K562 (cell line): ENCODE results near the gene KCNN4. TPM values are rescaled to one million over a fixed set of nuclear protein-coding genes. Genes with fewer than 3 reads are reported as not detected.

ENCODE experiments used
- ATAC-seq: fragments of 200-7000 bp; cut with Tn5 transposase; 3 replicates; pipeline ENCODE4 v1.9.1; 2020; ENCODE audit warnings: moderate library complexity
- BruUV-seq: library from RNA; stranded (reverse); fragments of 400-500 nt; replicated peaks from 2 replicates; lab custom pipeline; 2021; lab: Mats Ljungman, UMichigan
- CTCF ChIA-PET: fragments of 300-600 bp; formaldehyde crosslinking; extraction: SDS; loops from one replicate; lab custom pipeline; 2021; ENCODE audit warnings: low intra/inter-chr PET ratio; lab: Yijun Ruan, JAX
- POLR2A ChIA-PET: fragments of 300-600, 350-650 bp; sonication (Branson Sonifier 250); formaldehyde crosslinking; extraction: SDS; loops from one replicate; lab custom pipeline; 2021; ENCODE audit warnings: antibody characterized with exemption, inconsistent platforms; lab: Yijun Ruan, JAX
- DNase-seq, 4 experiments: peaks; one replicate each; pipeline versions ENCODE4 v3.0.0 to v3.0.0-alpha.2; 2011 to 2018; ENCODE audit warnings: low spot score in 3 of 4, mixed read lengths in 3 of 4; ENCODE audit errors: extremely low read depth in 1 of 4
- FAIRE-seq: peaks from 2 replicates; lab custom pipeline; 2011; peaks lifted over from hg19 to GRCh38; lab: Jason Lieb, UNC
- H2AFZ ChIP-seq: 2 replicates; pipeline ENCODE4 v1.6.0; 2011; ENCODE audit warnings: low read depth, low read length, control low read depth, inconsistent platforms
- H3K27ac ChIP-seq: fragments of 200-600 bp; 3 replicates; pipeline ENCODE4 v1.8.0; 2011; ENCODE audit warnings: low read depth, mild to moderate bottlenecking, control low read depth, inconsistent platforms, low read length, moderate library complexity, mixed read lengths; ENCODE audit errors: extremely low read depth
- H3K27me3 ChIP-seq, 2 experiments: fragments of 300-600 bp in 1 of 2; 2 replicates in 1 of 2; 3 replicates in 1 of 2; pipeline versions ENCODE4 v1.6.0 to v1.8.0; 2011; ENCODE audit warnings: inconsistent platforms in 2 of 2, low read length in 2 of 2, mild to moderate bottlenecking in 1 of 2, mixed read lengths in 1 of 2, moderate library complexity in 1 of 2; ENCODE audit not compliant: control insufficient read depth in 2 of 2, insufficient read depth in 2 of 2
- H3K36me3 ChIP-seq: fragments of 300-600 bp; 3 replicates; pipeline ENCODE4 v1.8.0; 2011; ENCODE audit warnings: mild to moderate bottlenecking, low read length, inconsistent platforms; ENCODE audit not compliant: control insufficient read depth, insufficient read depth
- H3K4me1 ChIP-seq, 2 experiments: fragments of 200-600 bp in 1 of 2; replicated peaks in 1 of 2; 2 replicates in 1 of 2; 3 replicates in 1 of 2; pipeline versions ENCODE4 v1.5.1 to v1.8.0; 2011; ENCODE audit warnings: inconsistent platforms in 2 of 2, low read length in 2 of 2, mild to moderate bottlenecking in 1 of 2, mixed read lengths in 1 of 2, moderate library complexity in 1 of 2; ENCODE audit not compliant: control insufficient read depth in 2 of 2, insufficient read depth in 2 of 2
- H3K4me2 ChIP-seq: 2 replicates; pipeline ENCODE4 v1.6.1; 2011; ENCODE audit warnings: low read length, control low read depth, inconsistent platforms, mixed read lengths; ENCODE audit not compliant: insufficient read depth
- H3K4me3 ChIP-seq: fragments of 200-600 bp; sonication (generic), shearing (Covaris generic); 2 replicates; pipeline ENCODE4 v1.5.1; 2016; ENCODE audit warnings: control low read depth, inconsistent platforms
- H3K79me2 ChIP-seq: fragments of 200-600 bp; 3 replicates; pipeline ENCODE4 v1.8.0; 2011; ENCODE audit warnings: low read length, inconsistent platforms; ENCODE audit not compliant: control insufficient read depth, insufficient read depth
- H3K9ac ChIP-seq, 2 experiments: 2 replicates each; pipeline versions ENCODE4 v1.6.0 to v1.6.1; 2011; ENCODE audit warnings: low read depth in 2 of 2, low read length in 2 of 2, control low read depth in 1 of 2, inconsistent platforms in 1 of 2, mild to moderate bottlenecking in 1 of 2, mixed read lengths in 1 of 2; ENCODE audit not compliant: insufficient read depth in 1 of 2
- H3K9me1 ChIP-seq: one replicate; pipeline ENCODE4 v1.6.0; 2011; ENCODE audit warnings: inconsistent platforms, mild to moderate bottlenecking, low read length, moderate library complexity; ENCODE audit not compliant: control insufficient read depth, insufficient read depth
- H3K9me3 ChIP-seq: replicated peaks from 2 replicates; pipeline ENCODE4 v1.5.1; 2011; ENCODE audit warnings: low read depth, low read length, inconsistent platforms; ENCODE audit not compliant: control insufficient read depth, insufficient read depth
- H4K20me1 ChIP-seq: replicated peaks from 2 replicates; pipeline ENCODE4 v1.6.1; 2011; ENCODE audit warnings: low read length, inconsistent platforms, mixed read lengths; ENCODE audit not compliant: control insufficient read depth, insufficient read depth
- DPF2 ChIP-seq: fragments of 450-650 bp; IDR thresholded peaks from 2 replicates; pipeline ENCODE4 v1.6.1; 2016
- EGR1 ChIP-seq: fragments of 450-650 bp; conservative IDR thresholded peaks from 2 replicates; pipeline ENCODE4 v1.6.1; 2017; ENCODE audit warnings: mild to moderate bottlenecking
- EHMT2 ChIP-seq: fragments of 450-650 bp; IDR thresholded peaks from 2 replicates; pipeline ENCODE4 v1.6.1; 2018; ENCODE audit warnings: antibody characterized with exemption
- ELF4 ChIP-seq: fragments of 450-650 bp; formaldehyde crosslinking; IDR thresholded peaks from 2 replicates; pipeline ENCODE4 v1.4.0; 2022; ENCODE audit warnings: missing genetic modification characterization
- EP400 ChIP-seq: fragments of 450-650 bp; IDR thresholded peaks from 2 replicates; pipeline ENCODE4 v1.6.1; 2017; ENCODE audit warnings: antibody characterized with exemption, mild to moderate bottlenecking, moderate library complexity
- FOXK2 ChIP-seq, 2 experiments: fragments of 450-650 bp; IDR thresholded peaks in 1 of 2; conservative IDR thresholded peaks in 1 of 2; 2 replicates each; pipeline ENCODE4 v1.6.1; 2016; ENCODE audit warnings: low read depth in 2 of 2, mild to moderate bottlenecking in 1 of 2
- JUND ChIP-seq, 2 experiments: IDR thresholded peaks; 2 replicates in 1 of 2; 3 replicates in 1 of 2; pipeline ENCODE4 v1.6.1; 2011; ENCODE audit warnings: borderline replicate concordance in 2 of 2, low read depth in 2 of 2, low read length in 2 of 2, improper control_type of control experiment in 1 of 2, missing biosample characterization in 1 of 2, missing genetic modification characterization in 1 of 2, missing genetic modification reagents in 1 of 2
- MLLT1 ChIP-seq, 2 experiments: fragments of 450-650 bp; IDR thresholded peaks; 2 replicates each; pipeline ENCODE4 v1.6.1; 2016
- MYC ChIP-seq, 2 experiments: fragments of 250-450 bp in 1 of 2; sonication (Bioruptor Pico) in 1 of 2; IDR thresholded peaks; 2 replicates each; pipeline versions ENCODE4 v1.5.1 to v1.6.1; 2012 to 2021; ENCODE audit warnings: low read depth in 2 of 2, borderline replicate concordance in 1 of 2, improper control_type of control experiment in 1 of 2, low read length in 1 of 2, mild to moderate bottlenecking in 1 of 2, moderate library complexity in 1 of 2
- NCOR1 ChIP-seq: fragments of 450-650 bp; IDR thresholded peaks from 2 replicates; pipeline ENCODE4 v1.6.1; 2016; ENCODE audit warnings: mild to moderate bottlenecking, moderate library complexity
- NFRKB ChIP-seq: fragments of 450-650 bp; IDR thresholded peaks from 2 replicates; pipeline ENCODE4 v1.6.1; 2016; ENCODE audit warnings: low read depth
- NFXL1 ChIP-seq: fragments of 450-650 bp; formaldehyde crosslinking; IDR thresholded peaks from 2 replicates; pipeline ENCODE4 v1.4.0; 2021; ENCODE audit warnings: mild to moderate bottlenecking
- PHF20 ChIP-seq: fragments of 450-650 bp; IDR thresholded peaks from 2 replicates; pipeline ENCODE4 v1.6.1; 2018; ENCODE audit not compliant: partially characterized antibody
- PKNOX1 ChIP-seq: fragments of 450-650 bp; IDR thresholded peaks from 2 replicates; pipeline ENCODE4 v1.6.1; 2016
- RAD21 ChIP-seq, 2 experiments: fragments of 250-450 bp in 1 of 2; fragments of 450-650 bp in 1 of 2; sonication (Bioruptor Pico) in 1 of 2; formaldehyde crosslinking in 1 of 2; IDR thresholded peaks in 1 of 2; conservative IDR thresholded peaks in 1 of 2; 2 replicates each; pipeline versions ENCODE4 v1.4.0 to v1.8.0; 2020 to 2022; ENCODE audit warnings: mild to moderate bottlenecking in 2 of 2, moderate library complexity in 1 of 2
- VEZF1 ChIP-seq: fragments of 200-800 bp; sonication (Bioruptor generic); IDR thresholded peaks from 2 replicates; pipeline ENCODE4 v1.6.1; 2017; ENCODE audit warnings: missing genetic modification characterization, missing compliant biosample characterization
- ZNF217 ChIP-seq: sonication (generic); formaldehyde crosslinking; IDR thresholded peaks from 2 replicates; pipeline ENCODE4 v1.8.0; 2022; ENCODE audit warnings: mild to moderate bottlenecking, missing genetic modification reagents
- WGBS: fragments of 100-300 bp; shearing (Covaris generic); methylation state at CpG from one replicate; pipeline ENCODE4 v1.1.6; 2016; ENCODE audit warnings: low coverage, mixed read lengths; ENCODE audit not compliant: insufficient coverage; ENCODE audit errors: missing lambda C conversion rate; 5-methylcytosine and 5-hydroxymethylcytosine counted together
- in situ Hi-C: fragments of 300-500 bp; cut with MboI; formaldehyde crosslinking; loops from 4 replicates; pipeline ENCODE4 v1.15.0; 2018; ENCODE audit warnings: inconsistent platforms, mixed read lengths
- intact Hi-C: fragments of 100-400 bp; cut with micrococcal nuclease; formaldehyde crosslinking; loops from 2 replicates; pipeline ENCODE4 v1.14.2; 2022
- polyA plus RNA-seq, 8 experiments: library from polyadenylated mRNA; depleted of rRNA in 4 of 8; stranded (reverse) in 5 of 8; unstranded in 3 of 8; fragments of >200 nt; fragmentation: Nextera tagmentation in 2 of 8; fragmentation: Illumina TruSeq in 1 of 8; extraction: Ambion mirVana in 2 of 8; extraction: Trizol in 1 of 8; gene quantifications; 2 replicates each; pipeline versions ENCODE4 v1.2.1 to v1.2.3, GENCODE V29; 2011 to 2014; ENCODE audit warnings: inconsistent platforms in 1 of 8, missing spikeins in 1 of 8
- total RNA-seq, 7 experiments: library from RNA; depleted of rRNA in 6 of 7; stranded (reverse); fragments of >200 nt in 6 of 7; fragmentation: Illumina TruSeq in 2 of 7; extraction: Trizol in 2 of 7; gene quantifications; 2 replicates each; pipeline versions ENCODE4 v1.2.1 to v1.2.3, GENCODE V29; 2011 to 2021; ENCODE audit warnings: low replicate concordance in 1 of 7

Gene KCNN4
- total and polyA plus RNA-seq, 9 of the 15 experiments (the other 6 are each of a cell fraction or from before 2014, with no cell fraction given) = 0.53 to 37.7 (median 25.9) TPM

DNA sequence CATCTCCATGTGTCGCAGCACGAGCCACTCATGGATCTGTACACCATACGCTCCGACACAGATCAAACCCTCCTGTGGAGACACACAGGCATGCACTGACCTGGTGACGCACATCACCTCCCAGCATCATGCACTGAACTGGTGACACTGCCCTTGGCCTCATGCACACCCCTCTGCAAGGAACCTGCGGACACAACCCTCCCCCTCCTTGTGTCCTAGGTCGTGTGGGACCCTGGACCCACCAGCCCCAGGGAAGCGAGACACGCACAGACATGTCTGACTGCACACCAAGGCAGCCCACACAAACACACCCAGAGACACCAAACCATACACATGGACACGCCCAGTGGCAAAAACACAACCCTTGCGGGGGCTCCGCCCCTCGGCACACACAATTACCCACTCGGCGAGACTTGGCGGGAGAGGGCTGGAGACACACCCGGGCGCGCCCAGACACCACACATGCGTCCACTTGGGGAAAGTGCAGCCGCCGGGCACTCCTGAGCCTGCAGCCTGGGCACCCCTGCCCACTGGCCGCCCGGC lies 2.0 kb upstream of the KCNN4 start (continued):
- no peak for TF ChIP-seq ELF4
- no peak for TF ChIP-seq ZNF217 (CRISPR knock-in tag)

DNA sequence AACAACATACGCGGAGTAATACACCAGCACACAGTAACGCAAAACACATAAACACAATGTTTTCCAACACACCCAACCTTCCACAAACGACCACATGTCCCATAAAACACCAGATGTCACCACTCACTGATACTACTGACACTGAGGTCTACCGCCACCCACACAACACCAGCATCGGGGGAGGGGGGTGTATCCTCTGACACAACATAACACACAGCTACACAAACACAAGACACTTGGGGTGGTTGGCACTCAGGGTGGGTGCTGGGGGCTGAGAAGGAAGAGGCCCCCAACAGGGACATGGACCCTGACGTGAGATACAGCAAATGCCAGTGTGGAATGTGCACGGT lies 1.5 kb upstream of the KCNN4 start:
- no peaks in the 10 kb centered on the region for H3K27me3 ChIP-seq
- no peaks in the 10 kb centered on the region for H4K20me1 ChIP-seq
- no peaks in the 10 kb centered on the region for H3K9me3 ChIP-seq
- H3K36me3 ChIP-seq = no peaks in the 10 kb centered on the region
- 33% methylated on average over 8 of the region's 8 CpGs for WGBS
- H3K4me1 ChIP-seq = peaks cover 65 to 79% of the 10 kb centered on the region in 2 experiments
- H2AFZ ChIP-seq = peak overlapping the region; percentile 85
- POLR2A ChIA-PET = no interaction called here
- peak overlapping the region; percentile 48 to 81 for H3K9ac ChIP-seq
- in situ Hi-C loops (loop anchor here (5.0 kb wide), 1 partner anchor 35 kb away; no protein-coding TSS in a partner anchor), intact Hi-C loops (no loop called here)
- no peak overlapping the region for H3K4me3 ChIP-seq
- peak overlapping the region; percentile 72 for H3K4me2 ChIP-seq
- CTCF ChIA-PET = no interaction called here
- no peaks in the 10 kb centered on the region for H3K9me1 ChIP-seq
- peak in 1 of 4 experiments; percentile 55 for DNase-seq
- H3K27ac ChIP-seq = peak overlapping the region; percentile 71
- ATAC-seq = no peak
- H3K79me2 ChIP-seq = peaks cover 48% of the 10 kb centered on the region
- peak; percentile 75 for FAIRE-seq
- BruUV-seq = no TSS peak
- peak; percentile 78 for TF ChIP-seq EGR1
- peak in 1 of 2 experiments; percentile 39; a peak in 1 of 4 replicates for TF ChIP-seq FOXK2 (conservative IDR thresholded peaks at IDR 0.05 in 1 of 2, IDR thresholded peaks at IDR 0.05 in 1 of 2; ENCODE audit: low read depth in 2 of 2)
- no peak; the same call in 1 of the 2 replicates for TF ChIP-seq MYC (IDR thresholded peaks at IDR 0.05; ENCODE audit: low read depth, low read length)
- no peak for TF ChIP-seq MYC (CRISPR knock-in tag; IDR thresholded peaks at IDR 0.05; ENCODE audit: borderline replicate concordance, low read depth)
- TF ChIP-seq EHMT2 = 0 out of 2 replicates have a peak, but pooled peaks have one; percentile 13
- no peak for TF ChIP-seq RAD21 (CRISPR knock-in tag; conservative IDR thresholded peaks at IDR 0.05 in 1 of 2, IDR thresholded peaks at IDR 0.05 in 1 of 2)
- TF ChIP-seq NFRKB = 0 out of 2 replicates have a peak, but pooled peaks have one; percentile 45
- TF ChIP-seq PHF20 = peak; percentile 46
- peak; percentile 28; the same call in 1 of the 2 replicates for TF ChIP-seq NCOR1
- TF ChIP-seq DPF2 = 0 out of 2 replicates have a peak, but pooled peaks have one; percentile 5
- TF ChIP-seq PKNOX1 = peak; percentile 43; the same call in 1 of the 2 replicates
- TF ChIP-seq EP400 = peak; percentile 34; the same call in 1 of the 2 replicates
- 0 out of 4 replicates have a peak, but pooled peaks of 1 of the 2 experiments have one; percentile 12 for TF ChIP-seq MLLT1 (IDR thresholded peaks at IDR 0.05)
- no peak; the same call in 1 of the 2 replicates for TF ChIP-seq JUND (IDR thresholded peaks at IDR 0.05; ENCODE audit: borderline replicate concordance, low read depth, low read length)
- TF ChIP-seq JUND (tag; IDR thresholded peaks at IDR 0.05; ENCODE audit: borderline replicate concordance, low read depth, low read length) = no peak
- no peak for TF ChIP-seq NFXL1 (CRISPR knock-in tag)
- peak; percentile 30; the same call in 1 of the 2 replicates for TF ChIP-seq VEZF1 (CRISPR knock-in tag)
